ENCODE measurements around the gene DRGX.

- TF ChIP-seq CTCF (IDR thresholded peaks at IDR 0.05; ENCODE audit: poor library complexity, severe bottlenecking), result no peak
- no peak for TF ChIP-seq EZH2 (IDR thresholded peaks at IDR 0.05; ENCODE audit: borderline replicate concordance, insufficient read depth, low read length, poor library complexity, severe bottlenecking)
- no peak for TF ChIP-seq EP300 (conservative IDR thresholded peaks at IDR 0.05; ENCODE audit: poor library complexity, severe bottlenecking)
- no peak for TF ChIP-seq MXI1 (conservative IDR thresholded peaks at IDR 0.05; ENCODE audit: poor library complexity, severe bottlenecking)
Observed at GRCh38 chr10:49412571-49412970, 16.7 kb upstream of the DRGX start.
